ENCODE data around the gene ODAD3. TPM values are rescaled to one million over a fixed set of nuclear protein-coding genes. Genes with fewer than 3 reads are reported as not detected.

The ODAD3 gene
- total RNA-seq, 2 experiments from 2014 or later = not detected

DNA sequence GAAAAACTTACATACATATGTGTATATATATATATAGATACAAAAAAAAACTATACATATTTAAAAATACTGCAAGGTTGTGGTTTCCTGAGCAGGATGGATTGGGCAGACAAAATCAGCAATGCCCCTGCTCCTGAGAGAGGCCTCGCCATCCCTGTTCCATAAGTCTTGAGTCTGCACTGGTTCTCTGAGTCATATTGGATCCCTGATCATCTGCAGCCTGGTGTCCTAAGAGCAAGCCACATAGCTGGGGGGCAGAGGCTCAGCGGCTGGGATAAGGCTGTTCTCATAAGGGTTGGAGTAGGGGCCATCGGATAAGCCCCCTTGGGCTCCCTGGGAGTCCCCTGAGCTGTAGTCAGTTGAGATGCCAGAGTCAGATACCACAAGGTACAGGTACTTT, 57.2 kb downstream of the ODAD3 start:
- Mint-ChIP-seq H3K9me3 (ENCODE audit: insufficient read depth) (no peaks in the 10 kb centered on the region), H3K4me1 (ENCODE audit: low read depth) (peaks cover 52% of the 10 kb centered on the region), H3K27me3 (ENCODE audit: low read depth) (peaks cover 2% of the 10 kb centered on the region), H3K27ac (peak overlapping the region; percentile 68), H3K4me3 (no peak overlapping the region), H3K36me3 (ENCODE audit: low read depth) (peaks cover 23% of the 10 kb centered on the region)
- ATAC-seq = no peak
- CTCF ChIA-PET = interaction anchor here (1.0 to 4.3 kb wide), 8 partner anchors 9 to 542 kb away, joined by 3 to 35 read pairs (median 4); partner anchors contain the start of genes ODAD3, PRKCSH, RAB3D and TMED1
- DNase-seq = no peak
- POLR2A ChIA-PET = interaction anchor here (0.5 kb wide), 1 partner anchor 512 kb away, joined by 3 read pairs; no protein-coding TSS in a partner anchor

DNA sequence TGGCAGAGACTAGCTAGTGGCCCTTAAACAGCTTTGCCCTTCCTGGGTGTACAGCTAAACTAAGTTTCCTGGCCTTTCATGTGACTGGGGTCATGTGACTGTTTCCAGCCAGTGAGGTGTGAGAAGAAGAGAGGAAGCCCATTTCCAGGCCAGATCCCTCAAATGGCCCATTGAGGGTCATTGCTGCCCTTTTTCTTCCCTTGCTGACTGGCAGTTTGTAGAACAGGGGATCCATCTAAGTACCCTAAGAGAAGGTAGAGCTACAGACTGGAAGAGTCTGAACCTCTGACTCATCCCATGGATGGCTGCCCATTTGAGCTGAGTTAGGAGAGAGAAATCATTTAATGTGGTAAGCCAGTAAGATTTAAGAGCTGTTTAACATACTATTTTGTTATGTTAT, 57.7 kb downstream of the ODAD3 start:
- CTCF ChIA-PET = interaction anchor here (0.7 to 4.3 kb wide), 11 partner anchors 9 to 542 kb away, joined by 3 to 35 read pairs (median 4); partner anchors contain the start of genes ODAD3, PRKCSH, RAB3D and TMED1
- H3K27me3 Mint-ChIP-seq (ENCODE audit: low read depth) = no peaks in the 10 kb centered on the region
- POLR2A ChIA-PET = interaction anchor here (0.5 to 0.6 kb wide), 2 partner anchors 42 to 512 kb away, joined by 3 read pairs; partner anchors contain the start of gene RGL3
- ATAC-seq (no peak), DNase-seq (peak; percentile 57)
- H3K4me1 Mint-ChIP-seq (ENCODE audit: low read depth) = peaks cover 50% of the 10 kb centered on the region
- peak overlapping the region; percentile 89 for H3K27ac Mint-ChIP-seq
- H3K36me3 Mint-ChIP-seq (ENCODE audit: low read depth) = peaks cover 23% of the 10 kb centered on the region
- no peak overlapping the region for H3K4me3 Mint-ChIP-seq
- H3K9me3 Mint-ChIP-seq (ENCODE audit: insufficient read depth) = no peaks in the 10 kb centered on the region

DNA sequence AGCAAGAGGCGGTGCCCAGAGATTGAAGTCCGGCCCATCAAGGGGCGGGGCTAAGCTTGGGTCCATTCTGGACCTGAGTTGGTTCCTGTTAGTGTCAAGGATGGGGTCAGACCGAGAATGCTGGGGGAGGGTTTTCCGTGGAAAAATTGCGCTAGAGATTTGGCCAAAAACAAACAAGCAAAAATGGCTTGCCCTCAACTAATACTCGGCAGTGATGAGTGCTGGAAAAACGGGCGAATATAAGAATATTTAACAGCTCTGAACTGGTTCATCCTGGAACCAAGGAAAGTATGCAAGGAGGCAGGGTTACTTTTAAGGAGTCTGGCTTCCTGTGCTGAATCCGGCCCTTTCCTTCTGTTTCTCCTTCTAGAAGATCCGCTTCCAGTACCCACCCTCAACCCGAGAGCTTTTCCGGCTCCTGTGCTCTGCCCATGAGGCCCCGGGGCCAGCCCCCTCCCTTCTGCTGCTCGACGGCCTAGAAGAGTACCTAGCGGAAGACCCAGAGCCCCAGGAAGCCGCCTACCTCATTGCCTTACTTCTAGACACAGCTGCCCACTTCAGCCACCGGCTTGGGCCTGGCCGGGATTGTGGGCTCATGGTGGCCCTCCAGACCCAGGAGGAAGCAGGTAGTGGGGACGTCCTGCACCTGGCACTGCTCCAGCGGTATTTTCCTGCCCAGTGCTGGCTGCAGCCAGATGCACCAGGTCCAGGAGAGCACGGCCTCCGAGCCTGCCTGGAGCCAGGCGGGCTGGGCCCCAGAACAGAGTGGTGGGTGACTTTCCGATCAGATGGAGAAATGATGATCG, 59.6 kb downstream of the ODAD3 start:
- DNase-seq (peak; percentile 91), ATAC-seq (peak; percentile 50)
- Mint-ChIP-seq H3K4me1 (ENCODE audit: low read depth) (peaks cover 37% of the 10 kb centered on the region), H3K36me3 (ENCODE audit: low read depth) (peaks cover 23% of the 10 kb centered on the region), H3K9me3 (ENCODE audit: insufficient read depth) (no peaks in the 10 kb centered on the region), H3K27ac (no peak overlapping the region), H3K27me3 (ENCODE audit: low read depth) (no peaks in the 10 kb centered on the region), H3K4me3 (no peak overlapping the region)
- POLR2A ChIA-PET = interaction anchor here (1.0 to 2.0 kb wide), 12 partner anchors 8 to 153 kb away, joined by 3 to 15 read pairs (median 4); partner anchors contain the start of genes CCDC159, ECSIT, ODAD3 and PRKCSH
- CTCF ChIA-PET = interaction anchor here (0.7 to 4.3 kb wide), 15 partner anchors 8 to 504 kb away, joined by 3 to 35 read pairs (median 3); partner anchors contain the start of genes CCDC159, ELAVL3, ODAD3 and PRKCSH

GRCh38 chr19:11374433-11375142, 60.3 kb downstream of the ODAD3 start, which contains the start of gene SWSAP1:
TSS of gene SWSAP1 (plus strand) at chr19:11374666. CDS start at chr19:11374681, 15 bp downstream.
- H3K4me3 Mint-ChIP-seq = no peak within 1 kb of the TSS

GRCh38 chr19:11373885-11374432, 61.0 kb downstream of the ODAD3 start:
- no peaks in the 10 kb centered on the region for H3K9me3 Mint-ChIP-seq (ENCODE audit: insufficient read depth)
- H3K4me3 Mint-ChIP-seq = no peak overlapping the region
- H3K36me3 Mint-ChIP-seq (ENCODE audit: low read depth) = peaks cover 24% of the 10 kb centered on the region
- H3K27me3 Mint-ChIP-seq (ENCODE audit: low read depth) = no peaks in the 10 kb centered on the region
- H3K27ac Mint-ChIP-seq = no peak overlapping the region
- peaks cover 27% of the 10 kb centered on the region for H3K4me1 Mint-ChIP-seq (ENCODE audit: low read depth)
- DNase-seq (no peak), ATAC-seq (no peak)
- POLR2A ChIA-PET = interaction anchor here (0.5 to 2.0 kb wide), 8 partner anchors 7 to 168 kb away, joined by 3 to 10 read pairs (median 4); partner anchors contain the start of genes ODAD3 and PRKCSH
- CTCF ChIA-PET = interaction anchor here (1.0 to 4.3 kb wide), 10 partner anchors 9 to 502 kb away, joined by 3 to 35 read pairs (median 8); partner anchors contain the start of genes CCDC159, ELAVL3, ODAD3 and PRKCSH

More at GRCh38 chr19:11374433-11375142, 60.3 kb downstream of the ODAD3 start, which contains the start of gene SWSAP1:
- ChIA-PET CTCF (interaction anchor here (0.7 to 4.3 kb wide), 16 partner anchors 9 to 504 kb away, joined by 3 to 35 read pairs (median 3); partner anchors contain the start of genes CCDC159, ELAVL3, ODAD3 and PRKCSH), POLR2A (interaction anchor here (0.5 to 2.0 kb wide), 16 partner anchors 8 to 168 kb away, joined by 3 to 15 read pairs (median 4); partner anchors contain the start of genes CCDC159, ECSIT, ODAD3 and PRKCSH)
- DNase-seq (peak; percentile 99), ATAC-seq (peak; percentile 96)
- Mint-ChIP-seq H3K27me3 (ENCODE audit: low read depth) (no peaks in the 10 kb centered on the region), H3K36me3 (ENCODE audit: low read depth) (peaks cover 20% of the 10 kb centered on the region), H3K27ac (no peak within 1 kb of the TSS), H3K9me3 (ENCODE audit: insufficient read depth) (no peaks in the 10 kb centered on the region), H3K4me1 (ENCODE audit: low read depth) (peaks cover 29% of the 10 kb centered on the region)

GRCh38 chr19:11373166-11373884, 61.6 kb downstream of the ODAD3 start:
- DNase-seq = no peak
- no peaks in the 10 kb centered on the region for H3K9me3 Mint-ChIP-seq (ENCODE audit: insufficient read depth)
- no peak overlapping the region for H3K27ac Mint-ChIP-seq
- ATAC-seq = no peak
- no peak overlapping the region for H3K4me3 Mint-ChIP-seq
- ChIA-PET POLR2A (interaction anchor here (1.2 kb wide), 2 partner anchors 22 to 84 kb away, joined by 3 read pairs; no protein-coding TSS in a partner anchor), CTCF (interaction anchor here (1.3 to 3.2 kb wide), 4 partner anchors 10 to 79 kb away, joined by 3 to 16 read pairs (median 14); partner anchors contain the start of genes ODAD3 and PRKCSH)
- peaks cover 21% of the 10 kb centered on the region for H3K36me3 Mint-ChIP-seq (ENCODE audit: low read depth)
- peaks cover 22% of the 10 kb centered on the region for H3K4me1 Mint-ChIP-seq (ENCODE audit: low read depth)
- no peaks in the 10 kb centered on the region for H3K27me3 Mint-ChIP-seq (ENCODE audit: low read depth)

- no peak overlapping the region for H3K27ac Mint-ChIP-seq
- POLR2A ChIA-PET = no interaction called here
- no peak for DNase-seq
Observed at GRCh38 chr19:11370744-11371143, 64.2 kb downstream of the ODAD3 start.

More at GRCh38 chr19:11370744-11371143, 64.2 kb downstream of the ODAD3 start:
- H3K4me3 Mint-ChIP-seq = no peak overlapping the region
- peaks cover 3% of the 10 kb centered on the region for H3K4me1 Mint-ChIP-seq (ENCODE audit: low read depth)
- no peaks in the 10 kb centered on the region for H3K9me3 Mint-ChIP-seq (ENCODE audit: insufficient read depth)
- ATAC-seq = no peak
- peaks cover 6% of the 10 kb centered on the region for H3K36me3 Mint-ChIP-seq (ENCODE audit: low read depth)
- no peaks in the 10 kb centered on the region for H3K27me3 Mint-ChIP-seq (ENCODE audit: low read depth)
- CTCF ChIA-PET = interaction anchor here (1.9 kb wide), 1 partner anchor 10 kb away, joined by 9 read pairs; no protein-coding TSS in a partner anchor

Other genes starting within 250 kb of the ODAD3 start
- 1 to 10 TPM; 6.1 to 8.0 TPM for gene KANK2, start 237.6 kb downstream of the ODAD3 start, total RNA-seq
- gene ANGPTL8, start 195.5 kb downstream of the ODAD3 start, total RNA-seq = not detected
- under 1 TPM; 0.13 to 0.76 TPM for gene DOCK6, start 172.6 kb downstream of the ODAD3 start, total RNA-seq
- not detected for gene TSPAN16, start 139.0 kb downstream of the ODAD3 start, total RNA-seq
- 1 to 10 TPM; 7.6 to 7.9 TPM for gene RAB3D, start 95.5 kb downstream of the ODAD3 start, total RNA-seq
- gene TMEM205, start 88.9 kb downstream of the ODAD3 start, total RNA-seq = 10 to 100 TPM; 23.6 to 29.6 TPM
- 10 to 100 TPM in 1 of 2 experiments, 1 to 10 TPM in 1; 9.9 to 13.6 TPM for gene CCDC159, start 88.6 kb downstream of the ODAD3 start, total RNA-seq
- 1 to 10 TPM; 1.1 TPM for gene PLPPR2, start 79.7 kb downstream of the ODAD3 start, total RNA-seq
- gene SWSAP1, start 60.5 kb downstream of the ODAD3 start, total RNA-seq = 1 to 10 TPM; 3.1 to 3.4 TPM
- 1 to 10 TPM; 6.4 to 8.8 TPM for gene EPOR, start 50.8 kb downstream of the ODAD3 start, total RNA-seq
- not detected for gene RGL3, start 15.8 kb downstream of the ODAD3 start, total RNA-seq
- gene PRKCSH, start 514 bp upstream of the ODAD3 start, total RNA-seq = 100 to 1,000 TPM; 285 to 302 TPM
- gene ELAVL3, start 45.9 kb upstream of the ODAD3 start, total RNA-seq = under 1 TPM in 1 of 2 experiments, not detected in 1; 0.71 TPM
- 10 to 100 TPM; 20.1 to 21.8 TPM for gene ZNF653, start 70.7 kb upstream of the ODAD3 start, total RNA-seq
- gene ECSIT, start 94.0 kb upstream of the ODAD3 start, total RNA-seq = 10 to 100 TPM; 28.9 to 31.6 TPM
- not detected for gene CNN1, start 103.7 kb upstream of the ODAD3 start, total RNA-seq
- gene ELOF1, start 124.1 kb upstream of the ODAD3 start, total RNA-seq = 10 to 100 TPM; 47.9 to 52.8 TPM
- 1 to 10 TPM; 9.8 to 9.9 TPM for gene ACP5, start 142.5 kb upstream of the ODAD3 start, total RNA-seq
- gene ZNF627, start 162.4 kb upstream of the ODAD3 start, total RNA-seq = 1 to 10 TPM; 3.7 to 4.8 TPM